Muscle layer of duodenum (tissue), 2 donors: ENCODE measurements around the gene NVL.

Experiments
- H3K27ac ChIP-seq: one replicate; pipeline ENCODE4 v1.7.0; 2013; ENCODE audit warnings: mild to moderate bottlenecking, low read length
- H3K27me3 ChIP-seq: one replicate; pipeline ENCODE4 v1.7.0; 2013; ENCODE audit warnings: low read depth, mild to moderate bottlenecking, control low read depth, low read length
- H3K36me3 ChIP-seq, 2 donors: one replicate each; pipeline ENCODE4 v1.7.0; 2013; ENCODE audit warnings: low read length in 2 of 2, control low read depth in 1 of 2, mild to moderate bottlenecking in 1 of 2; ENCODE audit not compliant: insufficient read depth in 2 of 2, control insufficient read depth in 1 of 2
- H3K4me1 ChIP-seq, 2 donors: one replicate each; pipeline ENCODE4 v1.7.0; 2013; ENCODE audit warnings: low read length in 2 of 2, mild to moderate bottlenecking in 2 of 2, control low read depth in 1 of 2, moderate library complexity in 1 of 2; ENCODE audit not compliant: insufficient read depth in 2 of 2, control insufficient read depth in 1 of 2
- H3K4me3 ChIP-seq, 2 donors: one replicate each; pipeline ENCODE4 v1.7.0; 2013; ENCODE audit warnings: low read length in 2 of 2, low read depth in 1 of 2, mild to moderate bottlenecking in 1 of 2
- H3K9me3 ChIP-seq, 2 donors: one replicate each; pipeline ENCODE4 v1.7.0; 2013; ENCODE audit warnings: low read length in 2 of 2, control low read depth in 1 of 2, mild to moderate bottlenecking in 1 of 2; ENCODE audit not compliant: control insufficient read depth in 1 of 2
- donor health status: healthy.

The NVL gene

GRCh38 chr1:224182866-224183590 lies 146.9 kb downstream of the NVL start, which contains the start of gene DEGS1:
Gene DEGS1, plus strand, starts transcription at chr1:224183240. Its CDS starts 97 bp downstream, at chr1:224183337.
- peaks cover 0 to 28% of the 10 kb centered on the region in 2 donors for H3K4me1 ChIP-seq
- no peaks in the 10 kb centered on the region for H3K27me3 ChIP-seq
- H3K4me3 ChIP-seq, result peak within 1 kb of the TSS; percentile 76 to 92
- peaks cover 0 to 5% of the 10 kb centered on the region in 2 donors for H3K36me3 ChIP-seq
- H3K27ac ChIP-seq, result peak within 1 kb of the TSS; percentile 92
- no peaks in the 10 kb centered on the region for H3K9me3 ChIP-seq

- H3K27ac ChIP-seq, result peak overlapping the region; percentile 92
- peaks cover 0 to 5% of the 10 kb centered on the region in 2 donors for H3K36me3 ChIP-seq
- no peaks in the 10 kb centered on the region for H3K27me3 ChIP-seq
- peak overlapping the region; percentile 73 to 92 for H3K4me3 ChIP-seq
- no peaks in the 10 kb centered on the region for H3K9me3 ChIP-seq
- peaks cover 0 to 28% of the 10 kb centered on the region in 2 donors for H3K4me1 ChIP-seq
Measured at GRCh38 chr1:224182057-224182865, 147.7 kb downstream of the NVL start.

GRCh38 chr1:224181453-224181810 lies 148.5 kb downstream of the NVL start:
- Histone ChIP-seq H3K27me3 (no peaks in the 10 kb centered on the region), H3K27ac (no peak overlapping the region), H3K36me3 (peaks cover 0 to 5% of the 10 kb centered on the region in 2 donors), H3K4me3 (no peak overlapping the region), H3K9me3 (no peaks in the 10 kb centered on the region), H3K4me1 (peaks cover 0 to 28% of the 10 kb centered on the region in 2 donors)

- Histone ChIP-seq H3K4me1 (peaks cover 0 to 25% of the 10 kb centered on the region in 2 donors), H3K27me3 (no peaks in the 10 kb centered on the region), H3K4me3 (no peak overlapping the region), H3K27ac (no peak overlapping the region), H3K9me3 (no peaks in the 10 kb centered on the region), H3K36me3 (peaks cover 0 to 5% of the 10 kb centered on the region in 2 donors)
Measured at GRCh38 chr1:224180783-224181452, 149.1 kb downstream of the NVL start.

- Histone ChIP-seq H3K9me3 (no peaks in the 10 kb centered on the region), H3K4me1 (peaks cover 0 to 8% of the 10 kb centered on the region in 2 donors), H3K27me3 (no peaks in the 10 kb centered on the region), H3K36me3 (peaks cover 0 to 4% of the 10 kb centered on the region in 2 donors), H3K27ac (no peak overlapping the region), H3K4me3 (no peak overlapping the region)
Measured at GRCh38 chr1:224178894-224179293, 151.1 kb downstream of the NVL start.

- peaks cover 0 to 6% of the 10 kb centered on the region in 2 donors for H3K4me1 ChIP-seq
- no peak overlapping the region for H3K27ac ChIP-seq
- no peaks in the 10 kb centered on the region for H3K9me3 ChIP-seq
- no peaks in the 10 kb centered on the region for H3K27me3 ChIP-seq
- H3K36me3 ChIP-seq, result no peaks in the 10 kb centered on the region
- no peak overlapping the region for H3K4me3 ChIP-seq
Measured at GRCh38 chr1:224177356-224177999, 152.5 kb downstream of the NVL start.
